Measurements from ENCODE around the gene SAMD3.

SAMD3 gene

DNA sequence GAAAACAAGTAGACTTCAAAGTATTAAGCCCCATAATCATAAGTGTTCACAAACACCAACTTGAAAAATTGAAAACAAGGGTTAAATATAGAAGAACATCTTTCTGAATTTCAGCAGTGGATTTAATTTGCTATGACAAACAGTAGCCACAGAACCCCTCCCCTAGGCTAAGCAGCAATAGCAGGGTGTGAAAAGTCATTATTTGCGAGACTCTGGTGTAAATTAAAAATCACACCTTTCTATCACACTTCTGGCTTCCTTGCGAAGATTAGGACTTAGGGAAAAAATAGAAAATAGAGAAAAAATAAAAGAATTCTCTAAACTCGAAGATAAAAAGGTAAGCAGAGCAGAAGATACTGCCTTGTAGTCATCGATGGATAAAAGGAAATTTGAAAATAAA lies 6.1 kb downstream of the SAMD3 start:
- no peak overlapping the region for H3K27ac Mint-ChIP-seq
- no peak for DNase-seq
- TF ChIP-seq, protein P1, sequence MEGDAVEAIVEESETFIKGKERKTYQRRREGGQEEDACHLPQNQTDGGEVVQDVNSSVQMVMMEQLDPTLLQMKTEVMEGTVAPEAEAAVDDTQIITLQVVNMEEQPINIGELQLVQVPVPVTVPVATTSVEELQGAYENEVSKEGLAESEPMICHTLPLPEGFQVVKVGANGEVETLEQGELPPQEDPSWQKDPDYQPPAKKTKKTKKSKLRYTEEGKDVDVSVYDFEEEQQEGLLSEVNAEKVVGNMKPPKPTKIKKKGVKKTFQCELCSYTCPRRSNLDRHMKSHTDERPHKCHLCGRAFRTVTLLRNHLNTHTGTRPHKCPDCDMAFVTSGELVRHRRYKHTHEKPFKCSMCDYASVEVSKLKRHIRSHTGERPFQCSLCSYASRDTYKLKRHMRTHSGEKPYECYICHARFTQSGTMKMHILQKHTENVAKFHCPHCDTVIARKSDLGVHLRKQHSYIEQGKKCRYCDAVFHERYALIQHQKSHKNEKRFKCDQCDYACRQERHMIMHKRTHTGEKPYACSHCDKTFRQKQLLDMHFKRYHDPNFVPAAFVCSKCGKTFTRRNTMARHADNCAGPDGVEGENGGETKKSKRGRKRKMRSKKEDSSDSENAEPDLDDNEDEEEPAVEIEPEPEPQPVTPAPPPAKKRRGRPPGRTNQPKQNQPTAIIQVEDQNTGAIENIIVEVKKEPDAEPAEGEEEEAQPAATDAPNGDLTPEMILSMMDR (IDR thresholded peaks at IDR 0.05): no peak
- no peaks in the 10 kb centered on the region for H3K27me3 Mint-ChIP-seq (ENCODE audit: low read depth, poor library complexity)
- H3K4me3 Mint-ChIP-seq: no peak overlapping the region
- H3K36me3 Mint-ChIP-seq (ENCODE audit: low read depth): no peaks in the 10 kb centered on the region
- peaks cover 4% of the 10 kb centered on the region for H3K9me3 Mint-ChIP-seq
- peaks cover 41% of the 10 kb centered on the region for H3K4me1 Mint-ChIP-seq

DNA sequence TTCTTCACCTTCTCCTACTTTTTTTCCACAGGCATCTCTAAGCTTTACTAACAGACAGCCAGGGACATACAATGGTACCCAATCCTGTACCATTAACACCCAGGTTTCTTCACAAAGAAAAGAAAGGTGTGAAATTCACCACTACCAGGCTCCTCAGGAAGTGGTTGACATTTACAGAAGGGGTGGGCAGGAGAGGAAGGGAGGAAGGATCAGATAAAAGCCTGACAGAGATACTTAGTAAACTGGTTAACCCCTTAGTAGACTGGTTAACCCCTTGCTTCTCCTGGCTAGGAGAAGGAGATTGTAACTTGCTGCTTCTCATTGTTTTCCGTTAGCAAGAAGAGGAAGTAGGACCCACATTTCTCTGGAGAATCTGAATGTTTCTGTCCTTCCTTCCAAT lies 7.2 kb downstream of the SAMD3 start:
- TF ChIP-seq, protein P1 (IDR thresholded peaks at IDR 0.05): no peak
- Mint-ChIP-seq H3K9me3 (peaks cover 4% of the 10 kb centered on the region), H3K27ac (no peak overlapping the region), H3K27me3 (ENCODE audit: low read depth, poor library complexity) (no peaks in the 10 kb centered on the region), H3K36me3 (ENCODE audit: low read depth) (no peaks in the 10 kb centered on the region), H3K4me3 (no peak overlapping the region), H3K4me1 (peaks cover 41% of the 10 kb centered on the region)
- DNase-seq: no peak

DNA sequence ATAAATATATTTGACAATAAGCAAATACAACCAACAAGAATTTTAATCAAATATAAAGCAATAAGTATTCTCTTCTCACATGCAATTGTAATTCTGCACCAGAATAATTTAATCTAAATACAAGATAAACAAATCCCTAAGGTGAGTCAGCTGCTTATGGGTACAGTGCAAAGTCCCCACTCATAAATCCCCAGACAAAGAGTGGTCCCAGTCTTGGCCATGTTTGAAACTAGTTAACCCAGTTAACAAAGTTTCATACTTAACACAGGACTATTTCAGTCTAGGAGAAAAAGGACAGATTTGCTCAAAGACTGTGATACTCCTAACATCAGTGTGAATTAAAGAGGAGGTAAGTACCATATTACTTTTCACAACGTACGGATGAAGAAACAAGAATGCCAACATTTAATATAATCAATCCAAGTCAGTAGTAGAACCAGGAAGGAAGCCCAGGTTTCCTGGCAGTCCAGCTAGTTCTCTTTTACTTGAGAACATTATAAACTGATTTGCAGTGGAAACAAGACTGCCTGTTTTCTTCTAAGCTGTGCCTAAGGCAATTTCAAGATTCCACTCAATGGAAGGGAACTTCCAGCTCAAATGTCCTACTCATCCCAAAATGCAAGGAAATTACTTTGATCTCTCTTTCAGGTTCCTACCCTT lies 10.4 kb downstream of the SAMD3 start:
- Mint-ChIP-seq H3K9me3 (peaks cover 20% of the 10 kb centered on the region), H3K27ac (no peak overlapping the region), H3K4me3 (no peak overlapping the region), H3K36me3 (ENCODE audit: low read depth) (peaks cover 17% of the 10 kb centered on the region), H3K4me1 (peaks cover 31% of the 10 kb centered on the region), H3K27me3 (ENCODE audit: low read depth, poor library complexity) (no peaks in the 10 kb centered on the region)
- DNase-seq: no peak
- TF ChIP-seq, protein P1 (IDR thresholded peaks at IDR 0.05): no peak

DNA sequence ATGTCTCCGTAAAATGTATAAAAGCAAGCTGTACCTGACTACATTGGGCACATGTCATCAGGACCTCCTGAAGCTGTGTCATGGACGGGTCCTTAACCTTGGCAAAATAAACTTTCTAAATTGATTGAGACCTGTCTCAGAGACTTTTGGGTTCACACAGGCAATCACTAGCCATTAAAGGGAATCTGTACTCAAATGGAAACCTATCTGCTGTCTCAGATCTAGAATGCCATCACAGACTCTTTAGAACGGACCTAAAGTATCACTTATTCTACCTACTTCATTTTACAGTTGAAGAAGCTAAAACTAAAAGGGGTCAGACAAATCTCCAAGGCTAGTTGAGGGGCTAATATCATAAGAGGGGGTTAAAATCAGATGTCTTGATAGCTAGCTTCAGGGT lies 11.1 kb downstream of the SAMD3 start:
- Mint-ChIP-seq H3K27me3 (ENCODE audit: low read depth, poor library complexity) (no peaks in the 10 kb centered on the region), H3K4me1 (peaks cover 29% of the 10 kb centered on the region), H3K36me3 (ENCODE audit: low read depth) (peaks cover 17% of the 10 kb centered on the region), H3K27ac (no peak overlapping the region), H3K9me3 (peaks cover 21% of the 10 kb centered on the region), H3K4me3 (no peak overlapping the region)
- TF ChIP-seq, protein P1 (IDR thresholded peaks at IDR 0.05): no peak
- no peak for DNase-seq

DNA sequence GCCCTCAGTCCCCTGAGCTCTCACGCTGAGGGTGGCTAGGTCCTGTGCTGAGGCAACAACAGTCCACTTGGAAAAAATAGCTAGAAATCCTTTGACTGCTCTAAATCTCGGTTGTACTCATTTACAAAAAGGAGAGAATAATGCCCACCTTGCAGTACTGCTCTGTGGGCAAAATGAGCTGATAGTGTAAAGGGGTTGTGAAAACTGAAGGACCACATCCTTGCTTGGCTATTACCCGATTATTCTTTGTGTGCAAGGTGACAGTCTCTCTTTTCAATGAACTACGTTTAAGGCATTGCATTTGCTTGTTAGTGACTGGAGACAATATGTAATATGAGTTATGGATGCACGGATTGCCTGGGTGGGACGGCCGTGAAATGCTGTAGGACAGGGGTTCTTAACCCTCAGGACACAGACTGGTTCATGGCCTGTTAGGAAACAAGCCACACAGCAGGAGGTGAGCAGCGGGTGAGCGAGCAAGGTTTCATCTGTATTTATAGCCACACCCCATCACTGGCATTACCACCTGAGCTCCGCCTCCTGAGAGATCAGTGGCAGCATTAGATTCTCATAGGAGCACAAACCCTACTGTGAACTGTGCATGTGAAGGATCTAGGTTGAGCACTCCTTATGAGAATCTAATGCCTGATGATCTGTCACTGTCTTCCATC lies 14.6 kb downstream of the SAMD3 start:
- peaks cover 21% of the 10 kb centered on the region for H3K9me3 Mint-ChIP-seq
- TF ChIP-seq, protein P1 (IDR thresholded peaks at IDR 0.05): no peak
- H3K36me3 Mint-ChIP-seq (ENCODE audit: low read depth): peaks cover 17% of the 10 kb centered on the region
- no peaks in the 10 kb centered on the region for H3K4me1 Mint-ChIP-seq
- no peak overlapping the region for H3K27ac Mint-ChIP-seq
- H3K4me3 Mint-ChIP-seq: no peak overlapping the region
- no peaks in the 10 kb centered on the region for H3K27me3 Mint-ChIP-seq (ENCODE audit: low read depth, poor library complexity)
- DNase-seq: no peak

DNA sequence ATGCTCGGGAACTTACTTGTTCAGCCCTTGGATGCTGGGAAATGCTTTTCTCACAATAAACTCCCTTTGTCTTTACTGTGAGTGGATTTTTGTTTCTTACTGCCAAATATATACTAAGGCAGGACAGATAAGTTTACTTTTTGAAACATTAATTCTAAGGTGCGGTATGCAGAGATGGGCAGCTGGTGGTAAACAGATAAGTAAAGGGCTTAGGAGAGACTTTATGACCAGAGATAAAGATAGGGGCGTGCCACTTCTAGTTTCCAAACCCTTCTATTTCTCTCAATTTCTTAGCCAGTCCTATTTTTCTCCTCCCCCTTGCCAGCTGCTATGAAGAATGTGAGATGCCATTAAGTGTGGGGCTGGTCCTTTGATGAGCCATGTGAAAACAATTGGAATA lies 16.3 kb downstream of the SAMD3 start:
- peaks cover 4% of the 10 kb centered on the region for H3K4me1 Mint-ChIP-seq
- H3K36me3 Mint-ChIP-seq (ENCODE audit: low read depth): peaks cover 17% of the 10 kb centered on the region
- TF ChIP-seq, protein P1 (IDR thresholded peaks at IDR 0.05): no peak
- no peaks in the 10 kb centered on the region for H3K27me3 Mint-ChIP-seq (ENCODE audit: low read depth, poor library complexity)
- no peak overlapping the region for H3K27ac Mint-ChIP-seq
- peaks cover 21% of the 10 kb centered on the region for H3K9me3 Mint-ChIP-seq
- H3K4me3 Mint-ChIP-seq: no peak overlapping the region
- no peak for DNase-seq

Measured in nephron progenitor cell (in vitro differentiated cells).